GM03348 (cell line): Measurements from ENCODE around the gene USP48.
A peak's percentile ranks its signal among the peaks of the same experiment; 100 is the strongest.
"Not testable (repeated sequence)": the region's sequence is repeated elsewhere in the genome, so short reads cannot be mapped to it uniquely, and the experiment has no call there.

Source experiments
- DNase-seq: peaks from one replicate; pipeline ENCODE4 v3.0.0; 2012; ENCODE audit warnings: low spot score

Gene USP48

DNA sequence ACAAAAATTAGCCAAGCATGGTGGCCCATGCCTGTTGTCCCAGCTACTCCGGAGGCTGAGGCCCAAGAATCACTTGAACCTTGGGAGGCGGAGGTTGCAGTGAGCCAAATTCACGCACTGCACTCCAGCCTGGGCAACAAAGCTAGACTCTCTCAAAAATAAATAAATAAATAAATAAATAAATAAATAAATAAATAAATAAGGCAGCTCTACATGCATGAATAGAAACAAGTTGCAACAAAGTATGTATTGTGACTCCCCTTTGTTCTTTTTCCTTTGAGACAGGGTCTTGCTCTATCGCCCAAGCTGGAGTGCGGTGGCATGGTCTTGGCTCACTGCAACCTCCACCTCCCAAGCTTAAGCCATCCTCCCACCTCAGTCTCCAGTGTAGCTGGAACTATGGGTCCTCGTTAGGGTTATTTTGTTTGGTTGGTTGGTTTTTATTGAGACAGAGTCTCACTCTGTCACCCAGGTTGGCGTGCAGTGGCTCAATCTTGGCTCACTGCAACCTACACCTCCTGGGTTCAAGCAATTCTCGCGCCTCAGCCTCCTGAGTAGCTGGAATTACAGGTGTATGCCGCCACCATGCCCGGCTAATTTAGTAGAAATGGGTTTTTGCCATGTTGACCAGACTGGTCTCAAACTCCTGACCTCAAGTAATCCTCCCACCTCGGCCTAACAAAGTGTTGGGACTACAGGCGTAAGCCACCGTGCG is 8.0 kb downstream of the USP48 start:
- no peak for DNase-seq

- DNase-seq, result no peak
Measured at GRCh38 chr1:21773585-21773984, 9.4 kb downstream of the USP48 start.

GRCh38 chr1:21771672-21772071 is 11.3 kb downstream of the USP48 start:
- not testable (repeated sequence) for DNase-seq

- DNase-seq, result not testable (repeated sequence)
Measured at GRCh38 chr1:21770602-21771001, 12.3 kb downstream of the USP48 start.

DNA sequence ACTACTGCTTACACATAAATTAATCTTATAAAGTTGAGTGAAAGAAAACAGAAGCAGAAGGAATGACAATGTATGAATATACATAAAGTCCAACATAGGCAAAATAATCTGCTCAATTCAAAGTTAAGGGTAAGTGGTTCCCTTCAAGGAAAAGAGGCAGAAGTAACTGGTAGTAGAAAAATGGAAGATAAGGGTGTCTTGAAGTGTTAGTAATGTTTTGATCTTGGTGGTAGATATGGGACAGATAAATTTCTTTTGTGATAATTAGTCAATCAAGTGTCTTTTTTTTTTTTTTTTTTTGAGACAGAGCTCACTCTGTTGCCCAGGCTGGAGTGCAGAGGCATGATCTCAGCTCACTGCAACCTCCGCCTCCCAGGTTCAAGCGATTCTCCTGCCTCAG is 12.7 kb downstream of the USP48 start:
- no peak for DNase-seq

GRCh38 chr1:21767106-21767505 is 15.8 kb downstream of the USP48 start:
- not testable (repeated sequence) for DNase-seq

DNA sequence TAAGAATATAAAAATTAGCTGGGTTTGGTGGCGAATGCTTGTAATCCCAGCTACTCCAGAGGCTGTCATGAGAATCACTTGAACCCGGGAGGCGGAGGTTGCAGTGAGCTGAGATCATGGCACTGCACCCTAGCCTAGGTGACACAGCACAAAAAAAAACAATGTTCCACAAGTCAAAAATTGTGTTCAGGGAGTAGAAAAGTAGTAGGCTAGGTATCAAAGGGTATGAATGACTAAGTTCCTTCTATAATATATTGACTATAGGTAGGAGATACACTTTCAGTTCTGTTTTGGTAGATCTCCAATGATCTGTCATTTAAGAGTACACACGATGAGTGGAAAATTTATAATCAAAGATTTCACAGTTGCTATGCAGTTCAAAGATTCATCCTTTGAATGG is 16.7 kb downstream of the USP48 start:
- no peak for DNase-seq

GRCh38 chr1:21764615-21765423 is 18.1 kb downstream of the USP48 start:
- DNase-seq, result peak; percentile 76

GRCh38 chr1:21763694-21764419 is 19.1 kb downstream of the USP48 start:
- DNase-seq, result no peak

DNA sequence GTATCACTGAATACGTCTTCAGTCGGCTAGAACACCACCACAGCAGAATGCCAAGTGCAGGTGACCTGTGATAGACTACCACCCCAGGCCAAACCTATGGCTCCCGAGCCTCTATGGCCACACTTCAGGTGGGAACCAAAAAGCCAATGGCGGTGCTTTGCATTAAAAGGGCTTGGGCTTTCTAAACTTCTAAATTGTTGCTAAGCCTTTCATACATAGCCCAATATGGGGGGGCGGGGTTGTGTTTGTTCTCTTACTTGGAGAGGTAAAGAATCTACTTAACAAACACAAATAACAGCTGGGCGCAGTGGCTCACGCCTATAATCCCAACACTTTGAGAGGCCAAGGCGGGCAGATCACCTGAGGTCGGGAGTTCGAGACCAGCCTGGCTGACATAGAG is 19.7 kb downstream of the USP48 start:
- DNase-seq, result no peak

DNA sequence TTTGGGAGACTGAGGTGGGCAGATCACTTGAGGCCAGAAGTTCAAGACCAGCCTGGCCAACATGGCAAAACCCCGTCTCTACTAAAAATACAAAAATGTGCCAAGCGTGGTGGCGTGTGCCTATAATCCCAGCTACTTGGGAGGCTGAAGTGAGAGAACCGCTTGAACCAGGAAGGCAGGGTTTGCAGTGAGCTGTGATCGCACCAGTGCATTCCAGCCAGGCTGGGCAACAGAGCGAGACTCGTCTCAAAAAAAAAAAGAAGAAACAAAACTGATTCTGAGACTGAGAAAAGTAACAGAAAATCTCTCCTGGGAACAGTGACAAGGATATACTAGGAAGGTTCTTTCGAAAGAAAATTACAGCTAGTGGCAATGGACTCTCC is 20.9 kb downstream of the USP48 start:
- no peak for DNase-seq

- no peak for DNase-seq
Measured at GRCh38 chr1:21761052-21761451, 21.9 kb downstream of the USP48 start.

- DNase-seq, result no peak
Measured at GRCh38 chr1:21759818-21760217, 23.1 kb downstream of the USP48 start.

- no peak for DNase-seq
Measured at GRCh38 chr1:21759182-21759581, 23.8 kb downstream of the USP48 start.

GRCh38 chr1:21758614-21759013 is 24.3 kb downstream of the USP48 start:
- DNase-seq, result no peak

DNA sequence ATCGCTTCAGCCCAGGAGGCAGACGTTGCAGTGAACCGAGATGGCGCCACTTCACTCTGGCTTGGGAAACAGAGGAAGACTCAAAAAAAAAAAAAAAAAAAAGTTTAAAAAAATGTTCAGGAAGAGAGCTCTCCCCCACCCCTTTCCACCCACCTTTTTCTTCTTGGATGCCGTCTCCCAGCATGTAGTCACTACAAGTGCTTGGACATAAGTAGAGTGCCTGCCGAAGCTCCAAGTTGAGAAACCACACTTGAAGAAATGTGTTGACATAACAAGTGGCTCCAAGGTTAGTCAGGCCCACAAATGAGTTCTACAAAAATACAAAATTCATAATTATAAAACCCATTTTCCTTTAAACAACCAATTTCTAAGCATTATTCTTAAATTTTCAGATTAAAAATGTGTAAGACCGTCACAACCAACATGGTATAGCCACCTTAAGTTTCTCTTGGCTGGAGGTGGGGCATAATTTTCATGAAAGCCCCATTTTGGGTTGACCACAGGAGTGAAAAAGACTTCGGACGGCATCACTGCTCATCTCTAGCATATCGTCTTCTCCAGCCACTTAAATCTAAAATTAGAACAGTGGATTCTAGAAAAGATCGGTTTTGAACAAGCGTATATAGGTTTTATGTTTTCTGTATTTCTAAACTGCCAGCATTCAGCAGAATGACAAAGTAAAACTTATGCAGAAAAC is 26.4 kb downstream of the USP48 start:
- DNase-seq, result no peak

DNA sequence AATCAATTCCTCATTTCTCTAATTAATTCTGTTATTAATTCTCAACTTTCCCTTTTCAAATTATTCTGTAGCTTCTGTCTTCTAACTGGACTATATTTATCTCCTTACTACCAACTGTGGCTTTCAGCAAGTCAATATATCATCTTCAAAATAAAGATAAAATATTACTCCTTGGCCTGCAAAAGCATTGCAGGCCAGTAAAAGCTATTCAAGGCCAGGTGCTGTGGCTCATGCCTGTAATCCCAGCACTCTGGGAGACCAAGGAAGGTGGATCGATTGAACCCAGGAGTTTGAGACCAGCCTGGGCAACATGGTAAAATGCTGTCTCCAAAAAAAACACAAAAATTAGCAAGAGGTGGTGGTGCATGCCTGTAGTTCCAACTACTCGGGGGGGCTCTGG is 27.9 kb downstream of the USP48 start:
- DNase-seq, result no peak

DNA sequence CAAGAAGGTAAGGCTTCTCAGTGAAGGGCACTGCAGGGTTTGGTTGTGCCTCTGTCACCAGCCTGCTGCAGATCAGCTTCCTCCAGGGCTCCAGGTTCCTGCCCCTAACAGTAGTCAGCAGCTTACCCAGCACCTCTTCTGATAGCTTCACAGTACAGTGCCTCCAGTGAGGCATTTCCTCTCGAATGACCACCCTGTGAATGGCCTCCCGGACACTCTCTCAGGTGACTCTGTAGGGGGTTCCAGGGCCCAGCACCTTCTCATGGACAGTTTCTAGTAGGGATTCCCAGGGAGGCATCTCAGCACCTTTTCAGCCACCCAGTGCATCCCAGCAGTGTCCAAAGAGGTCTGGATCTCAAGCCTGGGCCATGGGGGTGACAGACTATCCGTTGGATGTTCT is 28.4 kb downstream of the USP48 start:
- no peak for DNase-seq

- no peak for DNase-seq
Measured at GRCh38 chr1:21752186-21752585, 30.8 kb downstream of the USP48 start.

DNA sequence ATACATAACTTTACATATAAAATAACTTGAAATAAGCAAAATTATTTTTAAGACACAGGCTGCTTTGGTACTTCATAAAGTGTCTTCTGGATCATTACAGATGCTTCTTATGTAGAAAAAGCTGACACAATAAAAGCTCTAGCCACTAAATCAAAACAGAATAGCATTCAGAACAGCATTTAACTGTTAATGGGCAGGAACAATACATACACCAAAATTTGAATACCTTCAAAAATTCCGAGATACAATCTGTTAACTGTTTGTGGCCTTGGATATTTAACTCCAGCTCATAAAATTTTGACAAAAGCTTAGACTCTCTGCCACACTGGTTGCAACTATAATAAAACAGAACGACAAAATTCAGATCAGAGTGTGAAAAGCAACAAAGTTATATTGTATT is 31.7 kb downstream of the USP48 start:
- no peak for DNase-seq

DNA sequence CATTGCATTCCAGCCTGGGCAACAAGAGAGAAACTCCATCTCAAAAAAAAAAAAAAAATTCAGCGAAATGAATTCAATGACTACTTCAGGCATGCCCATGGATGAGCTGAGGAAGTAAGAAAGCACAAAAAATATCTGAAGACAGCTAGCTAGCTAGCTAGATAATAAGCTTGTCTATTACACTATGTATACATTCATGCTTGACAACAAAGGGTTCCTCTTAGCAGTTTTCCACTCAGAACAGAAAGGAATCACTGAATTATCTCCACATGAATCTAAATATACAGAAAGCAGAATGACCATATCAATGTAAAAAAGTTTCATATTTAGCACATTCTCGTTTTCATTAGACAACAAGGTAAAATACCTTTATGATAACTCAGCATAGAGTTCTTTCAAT is 32.1 kb downstream of the USP48 start:
- no peak for DNase-seq

DNA sequence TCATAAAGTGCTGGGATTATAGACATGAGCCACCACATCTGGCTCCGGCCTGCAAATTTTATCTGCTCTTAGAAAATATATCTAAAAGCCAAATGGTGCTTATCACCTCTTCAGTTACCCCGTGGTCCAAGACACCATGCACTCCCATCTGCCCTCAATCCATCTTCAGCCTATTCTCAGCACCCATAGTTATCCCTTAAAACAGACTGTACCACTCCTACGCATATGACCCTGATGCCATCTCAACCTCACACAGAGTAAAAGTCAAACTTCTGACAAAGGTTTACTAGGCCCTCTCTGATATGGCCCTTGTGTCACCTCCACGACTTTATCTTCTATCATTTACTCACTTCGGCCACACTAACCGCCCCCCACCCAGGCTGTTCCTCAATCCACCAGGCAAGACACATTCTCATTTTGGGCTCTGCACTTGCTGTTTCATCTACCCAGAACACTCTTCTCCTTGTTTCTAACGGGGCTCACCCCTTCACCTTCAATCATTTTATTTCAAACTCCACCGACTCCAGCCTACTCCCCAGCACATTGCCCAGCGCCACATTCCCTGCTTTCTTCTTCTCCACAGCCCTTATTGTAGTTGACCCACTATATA is 33.0 kb downstream of the USP48 start:
- no peak for DNase-seq
